ENCODE data around the gene ERCC2.

The ERCC2 gene

GRCh38 chr19:45368737-45369340 is 1.5 kb downstream of the ERCC2 start:
- H3K4me3 Mint-ChIP-seq, result peak overlapping the region; percentile 39
- no peaks in the 10 kb centered on the region for H3K27me3 Mint-ChIP-seq
- H3K36me3 Mint-ChIP-seq, result no peaks in the 10 kb centered on the region
- no peak overlapping the region for H3K27ac Mint-ChIP-seq
- no peaks in the 10 kb centered on the region for H3K9me3 Mint-ChIP-seq
- H3K4me1 Mint-ChIP-seq, result peaks cover 19% of the 10 kb centered on the region

DNA sequence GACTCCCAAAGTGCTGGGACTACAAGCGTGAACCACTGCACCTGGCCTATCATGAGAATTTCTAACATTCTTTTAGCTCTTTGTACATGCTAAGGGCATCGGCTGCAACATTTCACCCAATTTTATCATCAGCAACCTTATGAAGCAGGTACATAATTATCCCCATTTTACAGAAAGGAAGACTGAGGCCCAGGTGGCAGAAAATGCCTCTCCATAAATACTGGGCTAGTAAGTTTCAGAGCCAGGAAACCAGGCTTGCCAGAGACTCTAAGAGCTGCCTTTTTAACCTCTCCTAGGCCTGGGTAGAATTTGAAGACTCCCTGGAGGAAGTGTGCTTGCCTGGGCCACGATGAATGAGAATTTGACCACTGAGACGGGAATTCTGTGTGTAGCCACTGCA is 2.2 kb downstream of the ERCC2 start:
- Mint-ChIP-seq H3K4me1 (peaks cover 19% of the 10 kb centered on the region), H3K27me3 (no peaks in the 10 kb centered on the region), H3K9me3 (no peaks in the 10 kb centered on the region), H3K4me3 (peak overlapping the region; percentile 52), H3K36me3 (no peaks in the 10 kb centered on the region), H3K27ac (no peak overlapping the region)

GRCh38 chr19:45364696-45365095 is 5.7 kb downstream of the ERCC2 start:
- H3K27ac Mint-ChIP-seq, result no peak overlapping the region
- H3K9me3 Mint-ChIP-seq, result no peaks in the 10 kb centered on the region
- H3K36me3 Mint-ChIP-seq, result no peaks in the 10 kb centered on the region
- peaks cover 14% of the 10 kb centered on the region for H3K4me1 Mint-ChIP-seq
- no peak overlapping the region for H3K4me3 Mint-ChIP-seq
- no peaks in the 10 kb centered on the region for H3K27me3 Mint-ChIP-seq

DNA sequence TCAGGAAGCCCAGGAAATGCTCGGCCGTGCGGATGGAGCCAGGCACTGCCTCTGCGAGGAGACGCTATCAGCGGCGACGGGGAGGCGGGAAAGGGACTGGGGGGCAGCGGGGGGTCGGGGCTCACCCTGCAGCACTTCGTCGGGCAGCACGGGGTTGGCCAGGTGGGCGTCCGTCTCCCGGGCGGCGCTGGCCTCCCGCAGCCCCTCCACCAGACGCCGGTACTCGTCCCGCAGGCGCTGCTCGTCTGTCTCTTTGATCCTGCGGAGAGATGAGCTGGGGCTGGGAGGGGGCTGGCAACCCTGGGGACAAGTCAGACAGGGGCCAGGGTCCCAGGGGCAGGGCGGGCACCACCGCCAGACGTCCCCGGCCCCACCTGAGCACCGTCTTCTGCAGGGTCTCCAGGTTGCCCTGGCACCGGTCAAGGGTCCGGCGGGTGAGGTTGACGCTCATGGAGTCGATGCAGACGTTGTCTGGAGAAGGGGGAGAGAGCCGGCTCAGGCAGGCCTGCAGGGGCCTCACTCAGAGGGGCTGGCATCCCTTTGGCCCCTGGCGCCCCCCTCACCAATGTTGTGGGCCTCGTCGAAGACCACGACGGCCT is 6.4 kb downstream of the ERCC2 start:
- no peak overlapping the region for H3K27ac Mint-ChIP-seq
- H3K9me3 Mint-ChIP-seq, result no peaks in the 10 kb centered on the region
- H3K27me3 Mint-ChIP-seq, result no peaks in the 10 kb centered on the region
- peaks cover 11% of the 10 kb centered on the region for H3K4me1 Mint-ChIP-seq
- no peaks in the 10 kb centered on the region for H3K36me3 Mint-ChIP-seq
- H3K4me3 Mint-ChIP-seq, result no peak overlapping the region

GRCh38 chr19:45362291-45362690 is 8.1 kb downstream of the ERCC2 start:
- Mint-ChIP-seq H3K36me3 (peaks cover 1% of the 10 kb centered on the region), H3K4me3 (no peak overlapping the region), H3K27ac (no peak overlapping the region), H3K9me3 (no peaks in the 10 kb centered on the region), H3K27me3 (no peaks in the 10 kb centered on the region), H3K4me1 (no peaks in the 10 kb centered on the region)

DNA sequence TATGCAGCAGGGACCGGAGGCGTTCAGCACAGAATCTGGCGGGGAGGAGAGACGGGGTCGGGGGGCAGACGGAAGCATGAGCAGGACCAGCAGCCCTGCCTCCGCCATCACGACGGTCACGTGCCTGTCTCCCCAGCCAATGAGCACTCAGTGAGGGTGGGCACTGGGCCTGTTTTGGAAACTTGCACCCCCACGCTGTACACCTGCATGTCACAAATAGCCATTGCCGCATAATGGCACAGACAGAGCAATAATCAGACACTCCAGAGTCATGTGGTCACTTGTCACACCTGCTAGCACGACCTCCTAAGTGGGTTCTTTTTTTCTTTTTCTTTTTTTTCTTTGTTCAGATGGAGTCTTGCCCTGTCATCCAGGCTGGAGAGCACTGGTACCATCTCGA is 8.8 kb downstream of the ERCC2 start:
- Mint-ChIP-seq H3K9me3 (no peaks in the 10 kb centered on the region), H3K27me3 (no peaks in the 10 kb centered on the region), H3K27ac (no peak overlapping the region), H3K36me3 (peaks cover 1% of the 10 kb centered on the region), H3K4me3 (no peak overlapping the region), H3K4me1 (no peaks in the 10 kb centered on the region)

DNA sequence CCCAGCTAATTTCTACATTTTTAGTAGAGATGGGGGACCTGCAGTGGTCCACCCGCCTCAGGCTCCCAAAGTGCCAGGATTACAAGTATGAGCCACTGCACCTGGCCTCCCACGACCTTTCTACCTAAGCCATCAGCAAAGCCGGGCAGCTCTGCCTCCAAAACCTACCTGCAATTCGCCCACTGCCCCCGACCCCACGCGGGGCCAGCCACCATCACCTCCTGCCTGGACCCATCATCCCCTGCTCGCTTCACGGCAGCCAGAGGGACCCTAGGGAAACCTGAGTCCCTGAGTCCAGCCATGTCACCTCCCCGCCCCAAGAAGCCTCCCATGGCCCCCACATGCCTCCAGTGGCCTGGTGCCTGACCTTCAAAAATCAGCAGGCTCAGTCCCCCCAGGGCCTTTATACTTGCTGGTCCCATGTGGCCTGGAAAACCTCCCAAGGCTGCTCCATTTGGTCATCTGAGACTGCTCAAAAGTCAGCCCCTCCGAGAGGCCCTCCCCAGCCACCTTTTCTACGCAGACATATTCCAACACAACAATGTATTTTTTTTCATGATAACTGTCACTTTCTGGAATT is 12.1 kb downstream of the ERCC2 start:
- no peaks in the 10 kb centered on the region for H3K27me3 Mint-ChIP-seq
- no peaks in the 10 kb centered on the region for H3K9me3 Mint-ChIP-seq
- H3K36me3 Mint-ChIP-seq, result peaks cover 3% of the 10 kb centered on the region
- no peak overlapping the region for H3K4me3 Mint-ChIP-seq
- H3K4me1 Mint-ChIP-seq, result no peaks in the 10 kb centered on the region
- H3K27ac Mint-ChIP-seq, result no peak overlapping the region

GRCh38 chr19:45357445-45357783 is 13.0 kb downstream of the ERCC2 start:
- H3K27ac Mint-ChIP-seq, result no peak overlapping the region
- H3K4me1 Mint-ChIP-seq, result no peaks in the 10 kb centered on the region
- no peaks in the 10 kb centered on the region for H3K27me3 Mint-ChIP-seq
- H3K4me3 Mint-ChIP-seq, result no peak overlapping the region
- H3K9me3 Mint-ChIP-seq, result no peaks in the 10 kb centered on the region
- H3K36me3 Mint-ChIP-seq, result peaks cover 3% of the 10 kb centered on the region

DNA sequence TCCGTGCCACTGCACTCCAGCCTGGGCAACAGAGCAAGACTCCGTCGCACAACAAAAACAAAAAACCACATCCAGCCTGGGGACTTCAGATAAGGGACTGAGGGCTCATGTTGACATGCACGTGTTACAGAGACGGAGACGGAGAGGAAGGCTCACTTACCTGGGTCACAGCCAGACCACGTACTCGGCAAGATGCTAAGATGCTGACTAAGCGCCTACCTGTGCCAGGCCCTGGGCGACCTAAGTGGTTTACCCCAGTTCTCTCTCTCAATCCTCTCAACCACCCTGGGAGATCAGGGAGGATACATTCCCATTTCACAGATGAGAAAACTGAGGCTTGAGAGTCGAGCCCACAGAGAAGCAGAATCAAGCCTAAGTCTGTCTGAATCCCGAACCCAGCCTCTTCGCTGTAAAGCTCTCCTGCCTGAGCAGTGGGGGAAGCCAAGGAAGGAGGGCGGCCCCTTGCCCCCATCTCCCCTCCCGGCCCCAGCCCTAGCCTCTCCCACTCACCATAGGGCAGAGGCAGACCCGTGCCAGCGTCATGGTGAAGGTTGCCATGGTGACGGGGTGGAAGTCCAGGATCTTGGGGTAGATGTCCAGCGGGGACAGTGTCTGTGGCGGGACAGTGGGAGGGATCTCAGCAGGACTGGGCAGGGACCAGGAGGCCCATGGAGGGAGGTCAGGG is 13.5 kb downstream of the ERCC2 start:
- no peak overlapping the region for H3K4me3 Mint-ChIP-seq
- no peak overlapping the region for H3K27ac Mint-ChIP-seq
- no peaks in the 10 kb centered on the region for H3K27me3 Mint-ChIP-seq
- no peaks in the 10 kb centered on the region for H3K9me3 Mint-ChIP-seq
- no peaks in the 10 kb centered on the region for H3K4me1 Mint-ChIP-seq
- H3K36me3 Mint-ChIP-seq, result peaks cover 3% of the 10 kb centered on the region

DNA sequence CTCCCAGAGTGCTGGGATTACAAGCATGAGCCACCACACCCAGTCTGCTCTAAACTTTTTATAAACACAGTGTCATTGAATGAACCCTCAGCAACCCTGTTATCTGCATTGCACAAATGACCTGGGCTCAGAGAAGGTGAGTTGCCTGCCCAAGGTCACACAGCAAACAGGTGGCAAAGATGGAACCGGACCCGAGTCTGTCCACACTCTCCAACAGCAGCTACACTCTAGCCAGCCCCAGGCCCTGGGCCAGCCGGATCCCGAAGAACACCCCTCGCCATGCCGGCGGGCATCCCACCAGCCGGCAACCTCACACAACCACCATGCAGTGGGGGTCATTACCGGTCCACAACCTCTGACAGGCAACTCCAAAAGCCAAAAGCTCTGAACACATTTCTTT is 14.5 kb downstream of the ERCC2 start:
- Mint-ChIP-seq H3K9me3 (no peaks in the 10 kb centered on the region), H3K4me1 (no peaks in the 10 kb centered on the region), H3K4me3 (no peak overlapping the region), H3K27me3 (no peaks in the 10 kb centered on the region), H3K36me3 (peaks cover 3% of the 10 kb centered on the region), H3K27ac (no peak overlapping the region)

DNA sequence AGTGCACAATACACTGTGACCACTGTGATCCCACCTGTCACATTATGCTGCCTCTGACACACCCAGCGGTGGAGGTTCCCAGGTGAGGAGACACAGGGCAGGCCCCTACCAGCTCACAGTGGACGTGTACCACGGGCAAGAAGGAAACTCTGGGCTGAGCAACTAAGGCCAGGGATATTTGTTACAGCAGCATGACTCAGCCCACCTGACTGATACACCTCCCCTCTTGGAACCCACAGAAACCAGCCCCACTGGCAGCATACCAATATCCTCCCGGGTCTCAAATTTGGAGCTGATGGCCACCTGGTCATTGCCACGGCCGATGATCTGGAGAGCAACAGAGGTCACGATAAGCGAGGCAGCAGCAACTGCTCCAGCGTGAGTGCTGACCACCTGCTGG is 15.0 kb downstream of the ERCC2 start:
- no peak overlapping the region for H3K27ac Mint-ChIP-seq
- no peak overlapping the region for H3K4me3 Mint-ChIP-seq
- H3K4me1 Mint-ChIP-seq, result no peaks in the 10 kb centered on the region

GRCh38 chr19:45354241-45354842 is 16.0 kb downstream of the ERCC2 start:
- H3K27me3 Mint-ChIP-seq, result no peaks in the 10 kb centered on the region
- H3K9me3 Mint-ChIP-seq, result no peaks in the 10 kb centered on the region
- no peaks in the 10 kb centered on the region for H3K4me1 Mint-ChIP-seq
- no peak overlapping the region for H3K4me3 Mint-ChIP-seq
- H3K36me3 Mint-ChIP-seq, result peaks cover 3% of the 10 kb centered on the region
- H3K27ac Mint-ChIP-seq, result no peak overlapping the region

More for the DNA sequence above, 15.0 kb downstream of the ERCC2 start:
- H3K27me3 Mint-ChIP-seq, result no peaks in the 10 kb centered on the region
- no peaks in the 10 kb centered on the region for H3K9me3 Mint-ChIP-seq
- H3K36me3 Mint-ChIP-seq, result peaks cover 3% of the 10 kb centered on the region

GRCh38 chr19:45352914-45353796 is 17.2 kb downstream of the ERCC2 start:
- Mint-ChIP-seq H3K9me3 (no peaks in the 10 kb centered on the region), H3K4me3 (no peak overlapping the region), H3K27me3 (no peaks in the 10 kb centered on the region), H3K36me3 (peaks cover 3% of the 10 kb centered on the region), H3K4me1 (no peaks in the 10 kb centered on the region), H3K27ac (no peak overlapping the region)

DNA sequence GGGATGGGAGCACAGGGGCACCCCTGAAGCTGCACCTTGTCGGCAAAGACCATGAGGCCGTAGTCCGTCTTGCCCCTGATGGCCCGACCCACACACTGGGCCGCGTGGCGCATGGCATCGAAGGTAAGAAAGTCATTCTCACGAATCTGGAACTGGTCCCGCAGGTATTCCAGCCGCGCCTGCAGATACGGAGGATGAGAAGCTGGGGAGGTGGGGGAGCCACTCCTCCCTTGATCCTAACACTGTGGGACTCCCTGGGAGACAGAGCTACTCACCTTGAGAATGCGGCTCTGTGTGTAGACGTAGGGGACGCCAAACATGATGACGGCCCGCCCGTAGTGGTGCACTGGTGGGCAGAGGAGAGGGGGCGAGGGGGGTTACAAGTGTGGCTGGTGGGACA is 17.9 kb downstream of the ERCC2 start:
- Mint-ChIP-seq H3K9me3 (no peaks in the 10 kb centered on the region), H3K4me3 (no peak overlapping the region), H3K27me3 (no peaks in the 10 kb centered on the region), H3K27ac (no peak overlapping the region), H3K4me1 (no peaks in the 10 kb centered on the region), H3K36me3 (peaks cover 2% of the 10 kb centered on the region)

DNA sequence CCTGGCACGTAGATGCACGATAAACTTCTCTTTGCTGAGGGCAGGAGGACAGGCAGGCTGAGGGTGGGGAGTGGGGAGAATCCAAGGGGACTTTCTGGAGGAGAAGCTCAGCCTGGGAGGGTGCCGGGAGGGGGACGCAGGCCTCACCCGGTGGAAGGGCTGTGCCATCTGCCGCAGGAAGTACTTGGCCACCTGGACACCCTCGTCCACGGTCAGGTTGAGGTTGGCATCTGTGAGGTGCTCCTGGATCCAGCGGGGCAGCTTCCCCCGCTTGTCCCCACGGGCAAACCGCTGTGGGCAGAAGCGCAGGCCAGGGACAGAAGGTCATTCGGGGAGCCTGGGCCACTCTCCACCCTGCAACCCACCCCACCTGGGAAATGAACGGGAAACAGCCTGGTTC is 18.3 kb downstream of the ERCC2 start:
- no peak overlapping the region for H3K27ac Mint-ChIP-seq
- peaks cover 2% of the 10 kb centered on the region for H3K36me3 Mint-ChIP-seq
- no peaks in the 10 kb centered on the region for H3K4me1 Mint-ChIP-seq
- H3K9me3 Mint-ChIP-seq, result no peaks in the 10 kb centered on the region
- H3K4me3 Mint-ChIP-seq, result no peak overlapping the region
- no peaks in the 10 kb centered on the region for H3K27me3 Mint-ChIP-seq
